Naive thymus-derived CD8-positive, alpha-beta T cell (primary cell): Measurements from ENCODE around the gene EFNA4. TPM values are rescaled to one million over a fixed set of nuclear protein-coding genes. Genes with fewer than 3 reads are reported as not detected.

Experiments
- ATAC-seq, 2 donors: fragments of 150-1000 bp; cut with Tn5 transposase in 1 of 2; sonication (Bioruptor Pico), chemical (Tn5 transposase) in 1 of 2; 1 replicate in 1 of 2; 2 replicates in 1 of 2; pipeline ENCODE4 v1.10.0; 2021; ENCODE audit warnings: mild to moderate bottlenecking in 2 of 2, moderate library complexity in 2 of 2
- POLR2A ChIA-PET: fragments of 350-600 bp; sonication (Branson Sonifier 250); formaldehyde crosslinking; loops from one replicate; lab custom pipeline; 2021; ENCODE audit warnings: antibody characterized with exemption; lab: Charles Lee
- DNase-seq, 10 donors: peaks; one replicate each; pipeline versions ENCODE4 v3.0.0 to v3.0.0-alpha.2; 2020 to 2022
- H3K27ac Mint-ChIP-seq, 10 donors: one replicate each; pipeline ENCODE4 v1.8.0; 2020 to 2022; ENCODE audit warnings: mild to moderate bottlenecking in 10 of 10, mixed read lengths in 10 of 10, moderate library complexity in 4 of 10, inconsistent platforms in 1 of 10
- H3K27me3 Mint-ChIP-seq, 5 donors: one replicate each; pipeline ENCODE4 v1.8.0; 2021 to 2022; ENCODE audit warnings: mixed read lengths in 5 of 5
- H3K36me3 Mint-ChIP-seq, 3 donors: one replicate each; pipeline ENCODE4 v1.8.0; 2020 to 2022; ENCODE audit warnings: mixed read lengths in 3 of 3, mild to moderate bottlenecking in 2 of 3, inconsistent platforms in 1 of 3
- H3K4me1 Mint-ChIP-seq, 4 donors: one replicate each; pipeline ENCODE4 v1.8.0; 2021 to 2022; ENCODE audit warnings: mixed read lengths in 4 of 4
- H3K4me3 Mint-ChIP-seq, 10 donors: one replicate each; pipeline ENCODE4 v1.8.0; 2020 to 2022; ENCODE audit warnings: mild to moderate bottlenecking in 10 of 10, mixed read lengths in 10 of 10, moderate library complexity in 6 of 10, inconsistent platforms in 1 of 10
- H3K9me3 Mint-ChIP-seq, 9 donors: one replicate each; pipeline ENCODE4 v1.8.0; 2020 to 2022; ENCODE audit warnings: mixed read lengths in 9 of 9, mild to moderate bottlenecking in 3 of 9, inconsistent platforms in 1 of 9, moderate library complexity in 1 of 9
- polyA plus RNA-seq, 3 donors: library from polyadenylated mRNA; unstranded; fragments of 300-500 nt; fragmentation: Illumina TruSeq; gene quantifications; one replicate each; pipeline ENCODE4 v1.2.3, GENCODE V29; 2021
- total RNA-seq, 8 experiments: library from RNA in 2 of 8; stranded (reverse) in 2 of 8; gene quantifications; one replicate each; pipeline ENCODE4 v1.2.3 and lab custom pipeline; 2021 to 2026

EFNA4 gene, protein sequence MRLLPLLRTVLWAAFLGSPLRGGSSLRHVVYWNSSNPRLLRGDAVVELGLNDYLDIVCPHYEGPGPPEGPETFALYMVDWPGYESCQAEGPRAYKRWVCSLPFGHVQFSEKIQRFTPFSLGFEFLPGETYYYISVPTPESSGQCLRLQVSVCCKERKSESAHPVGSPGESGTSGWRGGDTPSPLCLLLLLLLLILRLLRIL
- total RNA-seq: 1 to 10 TPM; 4.6 to 5.3 TPM
- polyA plus RNA-seq: 1 to 10 TPM; 1.0 to 2.6 (median 1.1) TPM
- total RNA-seq (lab: John Stamatoyannopoulos, UW): 2.0 to 3.3 (median 2.9) reads per million in 6 experiments

DNA sequence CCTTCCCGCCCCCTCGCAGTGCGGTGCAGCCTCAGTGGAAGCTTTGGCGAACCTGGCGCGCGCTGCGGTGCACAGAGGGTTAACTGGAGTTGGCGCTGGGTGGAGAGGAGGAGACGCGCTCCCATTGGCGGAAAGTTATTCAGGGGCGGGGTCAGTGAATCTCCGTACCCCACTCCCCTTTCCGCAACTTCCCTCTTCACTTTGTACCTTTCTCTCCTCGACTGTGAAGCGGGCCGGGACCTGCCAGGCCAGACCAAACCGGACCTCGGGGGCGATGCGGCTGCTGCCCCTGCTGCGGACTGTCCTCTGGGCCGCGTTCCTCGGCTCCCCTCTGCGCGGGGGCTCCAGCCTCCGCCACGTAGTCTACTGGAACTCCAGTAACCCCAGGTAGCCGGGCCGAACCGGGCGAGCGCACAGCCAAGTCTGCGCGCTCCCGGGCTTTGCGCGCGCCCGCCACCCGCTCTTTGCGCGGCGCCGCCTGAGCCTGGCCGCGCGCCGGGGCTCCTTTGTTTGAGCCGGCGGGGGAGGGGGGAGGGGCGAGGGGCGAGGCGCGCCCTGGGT is at the start of gene EFNA4:
EFNA4 (plus strand) TSS at position 191 of the 561 bp plus-strand sequence; CDS start at position 275, 84 bp downstream.
- peak within 1 kb of the TSS; percentile 33 to 96 (median 85) for H3K27ac Mint-ChIP-seq
- H3K27me3 Mint-ChIP-seq: no peaks in the 10 kb centered on the region
- H3K9me3 Mint-ChIP-seq: no peaks in the 10 kb centered on the region
- POLR2A ChIA-PET: interaction anchor here (0.7 to 5.4 kb wide), 9 partner anchors 9 to 108 kb away, joined by 3 to 44 read pairs (median 4); partner anchors contain the start of genes EFNA3 and PBXIP1
- H3K4me1 Mint-ChIP-seq: peaks cover 21 to 50% (median 36%) of the 10 kb centered on the region in 4 donors
- peaks cover 0 to 16% (median 0%) of the 10 kb centered on the region in 3 donors for H3K36me3 Mint-ChIP-seq
- DNase-seq (peak; percentile 67 to 90 (median 80)), ATAC-seq (peak; percentile 86 to 88)
- H3K4me3 Mint-ChIP-seq: peak within 1 kb of the TSS; percentile 81 to 98 (median 96)

DNA sequence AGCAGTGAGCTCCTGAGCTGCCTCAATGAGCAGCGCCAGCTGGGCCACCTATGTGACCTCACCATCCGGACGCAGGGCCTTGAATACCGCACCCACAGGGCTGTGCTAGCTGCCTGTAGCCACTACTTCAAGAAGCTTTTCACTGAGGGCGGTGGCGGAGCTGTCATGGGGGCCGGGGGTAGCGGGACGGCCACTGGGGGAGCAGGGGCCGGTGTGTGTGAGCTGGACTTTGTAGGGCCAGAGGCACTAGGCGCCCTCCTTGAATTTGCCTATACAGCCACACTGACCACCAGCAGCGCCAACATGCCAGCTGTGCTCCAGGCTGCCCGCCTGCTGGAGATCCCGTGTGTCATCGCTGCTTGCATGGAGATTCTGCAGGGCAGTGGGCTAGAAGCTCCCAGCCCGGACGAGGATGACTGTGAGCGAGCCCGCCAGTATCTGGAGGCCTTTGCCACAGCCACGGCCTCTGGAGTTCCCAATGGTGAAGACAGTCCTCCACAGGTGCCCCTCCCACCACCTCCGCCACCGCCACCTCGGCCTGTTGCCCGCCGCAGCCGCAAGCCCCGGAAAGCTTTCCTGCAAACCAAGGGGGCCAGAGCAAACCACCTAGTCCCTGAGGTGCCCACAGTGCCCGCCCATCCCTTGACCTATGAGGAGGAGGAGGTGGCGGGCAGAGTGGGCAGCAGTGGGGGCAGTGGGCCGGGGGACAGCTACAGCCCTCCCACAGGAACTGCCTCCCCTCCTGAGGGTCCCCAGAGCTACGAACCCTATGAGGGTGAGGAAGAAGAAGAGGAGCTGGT is 48.6 kb upstream of the EFNA4 start:
- ATAC-seq: no peak
- Mint-ChIP-seq H3K4me3 (peak overlapping the region in 2 of 10 donors; percentile 39 to 68), H3K36me3 (no peaks in the 10 kb centered on the region)

DNA sequence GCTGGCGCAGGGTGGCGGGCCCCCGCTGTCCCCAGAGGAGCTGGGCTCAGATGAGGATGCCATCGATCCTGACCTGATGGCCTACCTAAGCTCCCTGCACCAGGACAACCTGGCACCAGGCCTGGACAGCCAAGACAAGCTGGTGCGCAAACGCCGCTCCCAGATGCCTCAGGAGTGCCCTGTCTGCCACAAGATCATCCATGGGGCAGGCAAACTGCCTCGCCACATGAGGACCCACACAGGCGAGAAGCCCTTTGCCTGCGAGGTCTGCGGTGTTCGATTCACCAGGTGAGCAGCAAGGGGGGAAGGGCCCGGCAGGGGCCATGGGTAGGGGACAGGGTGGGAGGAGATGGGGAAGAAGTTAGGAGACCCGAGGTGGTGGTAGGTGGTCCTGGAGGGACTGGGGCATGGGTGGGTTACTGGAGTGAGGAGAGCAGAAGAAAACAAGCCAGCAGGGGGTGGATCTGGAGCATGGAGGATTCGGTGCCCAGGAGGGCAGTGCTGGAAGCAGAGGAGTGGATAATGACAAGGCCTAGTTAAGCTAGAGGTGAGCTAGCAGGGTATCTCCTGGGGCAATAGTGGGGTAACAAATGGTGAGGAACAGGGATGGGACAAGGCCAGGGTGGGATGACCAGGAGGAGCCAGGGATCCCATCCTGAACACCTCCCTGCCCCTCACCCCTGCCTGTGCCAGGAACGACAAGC is 47.9 kb upstream of the EFNA4 start:
- POLR2A ChIA-PET: interaction anchor here (0.9 to 4.3 kb wide), 15 partner anchors 9 to 294 kb away, joined by 3 to 29 read pairs (median 15); partner anchors contain the start of genes ADAM15, CKS1B, FLAD1 and PBXIP1
- H3K4me1 Mint-ChIP-seq: peaks cover 30 to 69% (median 61%) of the 10 kb centered on the region in 4 donors
- peak overlapping the region in 8 of 10 donors; percentile 52 to 86 (median 73) for H3K27ac Mint-ChIP-seq
- H3K4me3 Mint-ChIP-seq: peak overlapping the region; percentile 44 to 78 (median 67)
- DNase-seq: no peak
- ATAC-seq: no peak
- no peaks in the 10 kb centered on the region for H3K36me3 Mint-ChIP-seq
- no peaks in the 10 kb centered on the region for H3K9me3 Mint-ChIP-seq
- H3K27me3 Mint-ChIP-seq: peaks cover 0 to 10% (median 0%) of the 10 kb centered on the region in 5 donors

More for the DNA sequence above, 48.6 kb upstream of the EFNA4 start:
- Mint-ChIP-seq H3K27ac (peak overlapping the region in 3 of 10 donors; percentile 27 to 48 (median 46)), H3K4me1 (peaks cover 31 to 76% (median 69%) of the 10 kb centered on the region in 4 donors), H3K27me3 (peaks cover 0 to 4% (median 0%) of the 10 kb centered on the region in 5 donors), H3K9me3 (no peaks in the 10 kb centered on the region)
- no peak for DNase-seq
- POLR2A ChIA-PET: interaction anchor here (0.9 to 4.3 kb wide), 11 partner anchors 8 to 295 kb away, joined by 3 to 29 read pairs (median 16); partner anchors contain the start of genes CKS1B, FLAD1, PBXIP1 and PYGO2

DNA sequence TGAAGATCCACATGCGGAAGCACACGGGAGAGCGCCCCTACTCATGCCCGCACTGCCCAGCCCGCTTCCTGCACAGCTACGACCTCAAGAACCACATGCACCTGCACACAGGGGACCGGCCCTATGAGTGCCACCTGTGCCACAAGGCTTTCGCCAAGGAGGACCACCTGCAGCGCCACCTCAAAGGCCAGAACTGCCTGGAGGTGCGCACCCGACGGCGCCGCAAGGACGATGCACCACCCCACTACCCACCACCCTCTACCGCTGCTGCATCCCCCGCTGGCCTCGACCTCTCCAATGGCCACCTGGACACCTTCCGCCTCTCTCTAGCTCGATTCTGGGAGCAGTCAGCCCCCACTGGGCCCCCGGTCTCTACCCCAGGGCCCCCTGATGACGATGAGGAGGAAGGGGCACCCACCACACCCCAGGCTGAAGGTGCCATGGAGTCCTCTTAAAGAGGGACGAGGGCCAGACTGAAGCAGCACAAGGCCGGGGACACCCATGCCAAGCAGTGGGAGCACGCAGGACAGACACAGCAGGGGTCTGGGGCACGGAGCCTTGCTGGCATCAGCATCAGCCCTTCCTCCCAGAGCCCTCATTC is 47.2 kb upstream of the EFNA4 start:
- Mint-ChIP-seq H3K4me1 (peaks cover 26 to 65% (median 55%) of the 10 kb centered on the region in 4 donors), H3K9me3 (no peaks in the 10 kb centered on the region), H3K36me3 (no peaks in the 10 kb centered on the region), H3K4me3 (peak overlapping the region; percentile 44 to 78 (median 67)), H3K27ac (peak overlapping the region in 7 of 10 donors; percentile 56 to 77 (median 73)), H3K27me3 (peaks cover 0 to 10% (median 0%) of the 10 kb centered on the region in 5 donors)
- POLR2A ChIA-PET: interaction anchor here (0.9 to 4.3 kb wide), 17 partner anchors 9 to 457 kb away, joined by 3 to 29 read pairs (median 9); partner anchors contain the start of genes ADAM15, CKS1B, FLAD1 and PBXIP1
- ATAC-seq (peak; percentile 25 to 26), DNase-seq (no peak)

DNA sequence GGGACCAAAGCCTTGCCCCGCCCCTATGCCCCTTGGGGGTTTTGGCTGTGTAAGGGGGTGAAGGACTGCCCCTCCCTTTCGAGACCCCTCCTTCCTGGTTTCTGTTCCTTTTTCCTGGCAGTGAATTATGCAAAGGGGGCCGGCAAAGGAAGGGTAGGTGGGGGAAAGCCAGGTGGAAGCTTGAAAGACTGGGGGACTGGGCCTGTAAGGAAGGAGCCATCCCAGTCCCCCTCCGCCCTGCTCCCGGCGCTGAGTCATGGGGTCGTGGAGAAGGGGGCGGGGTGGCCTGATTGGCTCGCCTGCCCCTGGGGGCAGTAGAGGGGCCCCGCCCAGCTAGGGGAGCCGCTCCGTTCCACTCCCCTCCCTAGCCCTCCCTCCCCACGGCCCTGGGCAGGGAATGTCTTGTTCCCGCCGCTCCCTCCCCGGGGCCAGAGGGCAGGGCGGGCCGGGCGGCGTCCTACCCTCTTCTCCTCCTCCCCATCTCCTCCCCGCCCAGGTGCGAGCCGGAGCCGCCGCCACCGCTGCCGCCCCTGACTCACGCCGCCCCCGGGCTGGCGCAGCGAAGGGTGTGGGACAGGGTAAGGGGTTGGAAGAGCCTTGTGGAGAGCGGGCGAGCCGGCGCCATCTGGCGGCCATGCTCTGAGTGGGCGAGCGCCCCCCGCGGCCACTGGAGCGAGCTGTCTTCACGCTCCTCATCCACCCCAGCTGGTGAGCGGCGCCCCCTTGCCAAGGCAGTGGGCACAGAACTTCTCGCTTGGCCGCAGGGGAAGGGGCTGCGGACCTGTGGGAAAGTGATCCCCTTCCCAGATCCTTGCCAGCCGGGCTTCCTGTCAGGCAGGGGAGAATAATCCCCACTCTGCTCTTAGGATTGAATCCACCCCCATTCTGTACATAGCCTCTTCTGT is 46.2 kb upstream of the EFNA4 start:
- POLR2A ChIA-PET: interaction anchor here (0.8 to 4.3 kb wide), 21 partner anchors 9 to 458 kb away, joined by 3 to 29 read pairs (median 5); partner anchors contain the start of genes ADAM15, CKS1B, FLAD1 and PBXIP1
- Mint-ChIP-seq H3K9me3 (no peaks in the 10 kb centered on the region), H3K4me1 (peaks cover 26 to 56% (median 51%) of the 10 kb centered on the region in 4 donors), H3K27me3 (peaks cover 0 to 17% (median 0%) of the 10 kb centered on the region in 5 donors), H3K36me3 (no peaks in the 10 kb centered on the region), H3K27ac (peak overlapping the region in 5 of 10 donors; percentile 29 to 80 (median 67)), H3K4me3 (peak overlapping the region; percentile 52 to 78 (median 69))
- peak; percentile 98 for ATAC-seq
- peak; percentile 78 to 91 (median 86) for DNase-seq

DNA sequence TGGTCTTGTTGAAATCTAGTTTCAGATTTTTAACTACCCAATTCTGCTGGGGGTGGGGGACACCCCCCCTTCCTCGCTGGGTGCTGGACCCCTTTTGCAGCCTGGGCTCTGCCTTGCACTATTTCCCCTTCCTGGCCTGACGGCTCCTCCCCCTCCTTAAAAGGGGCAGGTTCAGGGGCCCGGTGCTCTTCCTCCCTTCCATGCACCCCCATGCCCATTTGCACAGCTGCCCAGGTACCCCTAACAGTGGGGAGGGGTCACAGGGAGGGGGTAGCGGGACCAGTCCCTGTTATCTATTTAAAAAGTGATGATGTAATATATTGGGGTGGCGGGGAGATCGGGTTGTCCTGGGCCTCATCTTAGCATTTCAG is 45.6 kb upstream of the EFNA4 start:
- no peaks in the 10 kb centered on the region for H3K9me3 Mint-ChIP-seq

DNA sequence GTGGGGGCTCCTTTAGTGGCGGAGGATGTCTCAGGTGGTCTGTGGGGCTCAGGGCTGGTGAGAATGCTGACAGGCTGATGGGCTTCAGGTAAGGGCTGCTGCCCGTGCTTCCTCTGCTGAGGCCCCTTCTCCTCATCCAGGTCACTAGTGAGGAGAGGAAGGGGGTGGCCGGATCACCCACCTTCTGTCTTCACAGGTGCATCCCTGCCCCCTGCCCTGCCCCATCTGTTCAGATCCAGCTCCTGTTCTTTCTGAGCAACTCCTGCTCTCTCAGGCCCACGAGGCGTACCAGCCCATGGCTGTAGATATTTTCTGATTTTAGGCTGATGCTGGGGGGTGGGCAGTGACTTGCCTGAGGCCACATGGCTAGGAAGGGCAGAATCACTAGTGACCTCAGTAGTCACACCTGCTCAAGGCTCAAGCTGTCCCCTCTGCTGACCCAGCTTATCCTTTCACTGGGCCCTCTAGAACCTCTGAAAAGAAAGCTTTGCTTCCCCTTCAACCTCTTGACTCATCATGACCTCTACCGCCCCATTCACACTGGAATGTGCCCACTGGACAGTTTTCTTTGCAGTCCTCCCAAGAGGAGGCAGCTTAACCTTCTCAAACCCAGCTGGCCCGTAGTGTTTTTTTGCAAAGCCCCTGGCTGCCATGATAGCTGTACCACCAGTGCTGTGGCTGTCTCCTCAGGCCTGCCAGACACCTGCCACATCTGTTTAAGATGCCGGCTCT is 44.8 kb upstream of the EFNA4 start:
- Mint-ChIP-seq H3K27me3 (peaks cover 0 to 28% (median 0%) of the 10 kb centered on the region in 5 donors), H3K36me3 (peaks cover 0 to 2% (median 0%) of the 10 kb centered on the region in 3 donors), H3K27ac (peak overlapping the region in 4 of 10 donors; percentile 35 to 69 (median 52)), H3K4me1 (peaks cover 21 to 43% (median 37%) of the 10 kb centered on the region in 4 donors), H3K9me3 (no peaks in the 10 kb centered on the region), H3K4me3 (peak overlapping the region in 1 of 10 donors; percentile 26)
- POLR2A ChIA-PET: interaction anchor here (0.5 to 4.3 kb wide), 10 partner anchors 28 to 374 kb away, joined by 3 to 20 read pairs (median 4); partner anchors contain the start of genes FLAD1, PMVK and PYGO2
- DNase-seq: no peak
- ATAC-seq: no peak

More for the DNA sequence above, 45.6 kb upstream of the EFNA4 start:
- POLR2A ChIA-PET: interaction anchor here (0.6 to 4.3 kb wide), 15 partner anchors 10 to 458 kb away, joined by 3 to 29 read pairs (median 6); partner anchors contain the start of genes ADAM15, FLAD1, PBXIP1 and PMVK
- H3K27ac Mint-ChIP-seq: peak overlapping the region in 4 of 10 donors; percentile 29 to 76 (median 52)
- DNase-seq (no peak), ATAC-seq (peak in 1 of 2 donors; percentile 4)
- no peaks in the 10 kb centered on the region for H3K36me3 Mint-ChIP-seq
- H3K4me3 Mint-ChIP-seq: peak overlapping the region; percentile 51 to 74 (median 64)
- H3K4me1 Mint-ChIP-seq: peaks cover 24 to 50% (median 45%) of the 10 kb centered on the region in 4 donors
- H3K27me3 Mint-ChIP-seq: peaks cover 0 to 20% (median 0%) of the 10 kb centered on the region in 5 donors

DNA sequence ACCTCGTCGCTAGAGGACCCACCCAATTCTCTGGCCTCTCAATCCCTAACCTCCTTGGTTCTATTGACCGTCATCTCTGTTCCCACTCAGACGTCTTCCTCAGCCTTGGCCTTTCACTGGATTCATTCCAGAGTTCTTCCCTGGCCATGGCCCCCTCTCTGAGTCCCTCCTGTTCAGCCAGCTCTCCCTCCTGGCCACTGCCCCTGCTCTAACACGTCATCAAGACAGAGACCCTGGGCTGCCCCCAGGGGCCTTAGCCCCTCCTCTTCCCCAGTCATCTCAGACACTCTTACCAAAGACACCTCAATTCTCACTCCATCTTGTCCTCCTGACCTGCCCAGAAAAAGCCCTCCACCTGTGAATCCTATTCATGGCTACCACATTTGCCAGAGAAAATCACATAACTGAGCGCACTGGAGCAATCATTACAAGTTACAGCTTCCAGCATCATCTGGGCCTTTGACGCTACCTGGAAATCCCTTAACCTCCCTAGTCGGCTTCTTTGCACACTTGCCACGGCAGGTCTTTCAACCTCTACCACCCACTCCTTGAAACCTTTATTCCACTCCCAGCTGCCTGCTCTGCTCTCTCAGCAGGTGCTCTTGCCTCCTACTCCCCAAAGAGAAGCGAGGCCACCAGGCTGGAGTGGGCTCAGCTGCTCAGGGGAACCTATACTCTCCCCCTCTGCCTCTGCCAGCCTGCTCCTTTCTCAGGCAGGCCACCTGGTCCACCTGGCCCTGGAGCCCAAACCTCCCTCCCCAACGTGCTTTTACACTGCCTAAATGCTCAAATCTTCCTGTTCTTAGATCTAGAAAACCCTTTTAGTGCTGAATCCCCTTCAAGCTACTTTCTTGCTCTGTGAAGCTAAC is 43.9 kb upstream of the EFNA4 start:
- Mint-ChIP-seq H3K27me3 (peaks cover 0 to 28% (median 4%) of the 10 kb centered on the region in 5 donors), H3K27ac (peak overlapping the region in 3 of 10 donors; percentile 36 to 69 (median 52)), H3K36me3 (peaks cover 0 to 2% (median 0%) of the 10 kb centered on the region in 3 donors), H3K4me1 (peaks cover 16 to 35% (median 31%) of the 10 kb centered on the region in 4 donors), H3K4me3 (peak overlapping the region in 2 of 10 donors; percentile 3 to 30), H3K9me3 (no peaks in the 10 kb centered on the region)
- ATAC-seq: no peak
- POLR2A ChIA-PET: interaction anchor here (0.6 to 1.8 kb wide), 4 partner anchors 36 to 58 kb away, joined by 3 to 6 read pairs (median 4); partner anchors contain the start of genes FLAD1 and PYGO2
- no peak for DNase-seq
